Common myeloid progenitor, CD34-positive (primary cell): Measurements from ENCODE around the gene HSPBP1.

Source experiments
- CTCF ChIA-PET: fragments of 350-600 bp; sonication (Branson Sonifier 250); formaldehyde crosslinking; loops from one replicate; lab custom pipeline; 2021; ENCODE audit warnings: antibody characterized with exemption; lab: Charles Lee
- POLR2A ChIA-PET: fragments of 350-600 bp; sonication (Branson Sonifier 250); formaldehyde crosslinking; loops from one replicate; lab custom pipeline; 2021; ENCODE audit warnings: antibody characterized with exemption; lab: Charles Lee
- DNase-seq, 3 donors: peaks; one replicate each; pipeline versions ENCODE4 v3.0.0 to v3.0.0-alpha.2; 2013
- H3K27ac ChIP-seq, 2 experiments: 1 replicate in 1 of 2; 2 replicates in 1 of 2; pipeline ENCODE4 v1.7.0; 2013; ENCODE audit warnings: inconsistent platforms in 2 of 2, low read length in 2 of 2, mild to moderate bottlenecking in 2 of 2, low read depth in 1 of 2, moderate library complexity in 1 of 2; ENCODE audit not compliant: severe bottlenecking in 2 of 2, insufficient read depth in 1 of 2, poor library complexity in 1 of 2
- H3K27me3 ChIP-seq, 5 experiments: replicated peaks in 2 of 5; 1 replicate in 3 of 5; 2 replicates in 2 of 5; pipeline versions ENCODE4 v1.6.1 to v1.7.0; 2013; ENCODE audit warnings: low read length in 4 of 5, mild to moderate bottlenecking in 2 of 5, moderate library complexity in 2 of 5, inconsistent platforms in 1 of 5; ENCODE audit not compliant: insufficient read depth in 5 of 5, control insufficient read depth in 4 of 5
- H3K36me3 ChIP-seq, 4 experiments: 1 replicate in 2 of 4; 2 replicates in 2 of 4; pipeline versions ENCODE4 v1.6.1 to v1.7.0; 2013; ENCODE audit warnings: low read length in 3 of 4, control low read depth in 1 of 4, mild to moderate bottlenecking in 1 of 4; ENCODE audit not compliant: control insufficient read depth in 4 of 4, insufficient read depth in 4 of 4
- H3K4me1 ChIP-seq, 4 experiments: 1 replicate in 3 of 4; 2 replicates in 1 of 4; pipeline versions ENCODE4 v1.6.1 to v1.7.1; 2013; ENCODE audit warnings: low read length in 3 of 4, mild to moderate bottlenecking in 3 of 4, control low read depth in 1 of 4, inconsistent platforms in 1 of 4, moderate library complexity in 1 of 4; ENCODE audit not compliant: control insufficient read depth in 4 of 4, insufficient read depth in 4 of 4; ENCODE audit errors: control extremely low read depth in 1 of 4
- H3K4me3 ChIP-seq, 7 experiments: 1 replicate in 4 of 7; 2 replicates in 3 of 7; pipeline versions ENCODE4 v1.5.1 to v1.7.0; 2013; ENCODE audit warnings: mild to moderate bottlenecking in 7 of 7, low read length in 6 of 7, moderate library complexity in 6 of 7, inconsistent platforms in 2 of 7, low read depth in 2 of 7, control low read depth in 1 of 7; ENCODE audit not compliant: insufficient read depth in 4 of 7, control insufficient read depth in 1 of 7; ENCODE audit errors: extremely low read depth in 1 of 7
- H3K9me3 ChIP-seq, 5 experiments: 1 replicate in 4 of 5; 2 replicates in 1 of 5; pipeline versions ENCODE4 v1.6.1 to v1.7.1; 2013; ENCODE audit warnings: low read length in 4 of 5, mild to moderate bottlenecking in 2 of 5, inconsistent platforms in 1 of 5, low read depth in 1 of 5, moderate library complexity in 1 of 5; ENCODE audit not compliant: control insufficient read depth in 4 of 5, insufficient read depth in 2 of 5; ENCODE audit errors: control extremely low read depth in 1 of 5
- WGBS: methylation state at CpG from one replicate; pipeline ENCODE4 v1.1.5; 2013; ENCODE audit not compliant: insufficient coverage; 5-methylcytosine and 5-hydroxymethylcytosine counted together

HSPBP1 gene

GRCh38 chr19:55312621-55313512, 33.0 kb upstream of the HSPBP1 start:
- POLR2A ChIA-PET, result interaction anchor here (1.0 kb wide), 1 partner anchor 11 kb away, joined by 4 read pairs; no protein-coding TSS in a partner anchor
- 97% methylated on average over 46 of the region's 47 CpGs for WGBS
- no peak overlapping the region for H3K4me3 ChIP-seq

GRCh38 chr19:55311797-55312196, 31.9 kb upstream of the HSPBP1 start:
- no peaks in the 10 kb centered on the region for H3K27me3 ChIP-seq
- WGBS, result 88% methylated on average over 10 of the region's 18 CpGs
- no peak overlapping the region for H3K4me3 ChIP-seq
- CTCF ChIA-PET, result interaction anchor here (0.6 to 1.9 kb wide), 2 partner anchors 10 to 27 kb away, joined by 3 to 7 read pairs; no protein-coding TSS in a partner anchor
- H3K36me3 ChIP-seq, result peaks cover 0 to 32% (median 10%) of the 10 kb centered on the region in 4 experiments
- H3K4me1 ChIP-seq, result no peaks in the 10 kb centered on the region
- peaks cover 0 to 2% (median 0%) of the 10 kb centered on the region in 5 experiments for H3K9me3 ChIP-seq
- DNase-seq, result no peak
- no peak overlapping the region for H3K27ac ChIP-seq
- POLR2A ChIA-PET, result no interaction called here

More at GRCh38 chr19:55312621-55313512, 33.0 kb upstream of the HSPBP1 start:
- H3K4me1 ChIP-seq, result no peaks in the 10 kb centered on the region
- H3K27ac ChIP-seq, result no peak overlapping the region
- peaks cover 0 to 34% (median 10%) of the 10 kb centered on the region in 4 experiments for H3K36me3 ChIP-seq
- peaks cover 0 to 2% (median 0%) of the 10 kb centered on the region in 5 experiments for H3K9me3 ChIP-seq
- H3K27me3 ChIP-seq, result no peaks in the 10 kb centered on the region
- CTCF ChIA-PET, result interaction anchor here (1.0 to 1.2 kb wide), 2 partner anchors 11 to 105 kb away, joined by 3 read pairs; no protein-coding TSS in a partner anchor
- no peak for DNase-seq

- H3K4me3 ChIP-seq, result no peak overlapping the region
- POLR2A ChIA-PET, result no interaction called here
- 96% methylated on average over 9 of the region's 9 CpGs for WGBS
- no peak overlapping the region for H3K27ac ChIP-seq
- DNase-seq, result no peak
- CTCF ChIA-PET, result interaction anchor here (0.6 to 1.9 kb wide), 2 partner anchors 10 to 27 kb away, joined by 3 to 7 read pairs; no protein-coding TSS in a partner anchor
- H3K4me1 ChIP-seq, result no peaks in the 10 kb centered on the region
- no peaks in the 10 kb centered on the region for H3K27me3 ChIP-seq
- peaks cover 0 to 2% (median 0%) of the 10 kb centered on the region in 5 experiments for H3K9me3 ChIP-seq
- H3K36me3 ChIP-seq, result peaks cover 0 to 32% (median 9%) of the 10 kb centered on the region in 4 experiments
Observed at GRCh38 chr19:55311397-55311796, 31.5 kb upstream of the HSPBP1 start.

GRCh38 chr19:55310498-55310897, 30.6 kb upstream of the HSPBP1 start:
- no peak for DNase-seq
- no peaks in the 10 kb centered on the region for H3K9me3 ChIP-seq
- 98% methylated on average over 6 of the region's 7 CpGs for WGBS
- H3K4me1 ChIP-seq, result peaks cover 0 to 3% (median 0%) of the 10 kb centered on the region in 4 experiments
- no peak overlapping the region for H3K27ac ChIP-seq
- no peaks in the 10 kb centered on the region for H3K27me3 ChIP-seq
- POLR2A ChIA-PET, result no interaction called here
- no peak overlapping the region for H3K4me3 ChIP-seq
- CTCF ChIA-PET, result interaction anchor here (1.3 to 1.9 kb wide), 2 partner anchors 9 to 11 kb away, joined by 3 to 7 read pairs; no protein-coding TSS in a partner anchor
- peaks cover 0 to 30% (median 8%) of the 10 kb centered on the region in 4 experiments for H3K36me3 ChIP-seq

GRCh38 chr19:55309448-55309847, 29.5 kb upstream of the HSPBP1 start:
- peaks cover 0 to 3% (median 0%) of the 10 kb centered on the region in 4 experiments for H3K4me1 ChIP-seq
- no peaks in the 10 kb centered on the region for H3K27me3 ChIP-seq
- no peak overlapping the region for H3K27ac ChIP-seq
- H3K4me3 ChIP-seq, result no peak overlapping the region
- H3K36me3 ChIP-seq, result peaks cover 0 to 28% (median 8%) of the 10 kb centered on the region in 4 experiments
- 95% methylated on average over 5 of the region's 5 CpGs for WGBS
- DNase-seq, result no peak
- ChIA-PET CTCF (interaction anchor here (0.8 to 1.3 kb wide), 4 partner anchors 8 to 16 kb away, joined by 3 read pairs; partner anchors contain the start of gene TMEM150B), POLR2A (no interaction called here)
- H3K9me3 ChIP-seq, result no peaks in the 10 kb centered on the region

GRCh38 chr19:55308281-55308680, 28.4 kb upstream of the HSPBP1 start:
- 90% methylated on average over 3 of the region's 11 CpGs for WGBS
- H3K9me3 ChIP-seq, result no peaks in the 10 kb centered on the region
- CTCF ChIA-PET, result no interaction called here
- H3K4me3 ChIP-seq, result no peak overlapping the region
- POLR2A ChIA-PET, result no interaction called here
- peaks cover 0 to 3% (median 0%) of the 10 kb centered on the region in 4 experiments for H3K4me1 ChIP-seq
- DNase-seq, result no peak
- no peaks in the 10 kb centered on the region for H3K27me3 ChIP-seq
- H3K27ac ChIP-seq, result no peak overlapping the region
- H3K36me3 ChIP-seq, result peaks cover 0 to 28% (median 8%) of the 10 kb centered on the region in 4 experiments
